Skeletal muscle satellite cell (primary cell): ENCODE results near the gene DNPH1. TPM values are rescaled to one million over a fixed set of nuclear protein-coding genes. Genes with fewer than 3 reads are reported as not detected.
A peak's percentile ranks its signal among the peaks of the same experiment; 100 is the strongest.

ENCODE experiments used
- H3K27me3 ChIP-seq: 2 replicates; pipeline ENCODE4 v1.7.0; 2013; ENCODE audit warnings: low read length; ENCODE audit not compliant: control insufficient read depth, insufficient read depth
- H3K36me3 ChIP-seq: 2 replicates; pipeline ENCODE4 v1.7.0; 2013; ENCODE audit warnings: mild to moderate bottlenecking, control low read depth, low read length; ENCODE audit not compliant: insufficient read depth
- H3K4me1 ChIP-seq: 2 replicates; pipeline ENCODE4 v1.7.0; 2013; ENCODE audit warnings: low read length; ENCODE audit not compliant: control insufficient read depth, insufficient read depth
- H3K4me2 ChIP-seq: 2 replicates; pipeline ENCODE4 v1.7.0; 2013; ENCODE audit warnings: mild to moderate bottlenecking, low read length
- H3K4me3 ChIP-seq: 2 replicates; pipeline ENCODE4 v1.7.0; 2013; ENCODE audit warnings: low read length
- H3K9ac ChIP-seq: 2 replicates; pipeline ENCODE4 v1.7.0; 2013; ENCODE audit warnings: mild to moderate bottlenecking, low read depth, low read length, moderate library complexity
- H3K9me3 ChIP-seq: replicated peaks from 2 replicates; pipeline ENCODE4 v1.7.0; 2013; ENCODE audit warnings: mild to moderate bottlenecking, control low read depth, low read length
- total RNA-seq: library from RNA; depleted of rRNA; stranded (reverse); fragments of >200 nt; gene quantifications from 2 replicates; pipeline ENCODE4 v1.2.3, GENCODE V29; 2012; rRNA removed

Gene DNPH1
- 52.4 and 58.1 TPM in 2 replicates for total RNA-seq

GRCh38 chr6:43228951-43229802, at the start of gene DNPH1:
TSS of gene DNPH1 (minus strand) at chr6:43229481. CDS start at chr6:43229456, 25 bp downstream.
- H3K9ac ChIP-seq = peak within 1 kb of the TSS; percentile 83
- peaks cover 11% of the 10 kb centered on the region for H3K4me1 ChIP-seq
- peak within 1 kb of the TSS; percentile 81 for H3K4me2 ChIP-seq

GRCh38 chr6:43278524-43279078, 49.3 kb upstream of the DNPH1 start:
- no peak overlapping the region for H3K4me3 ChIP-seq
- H3K27me3 ChIP-seq = peaks cover 50% of the 10 kb centered on the region
- H3K4me1 ChIP-seq = peaks cover 10% of the 10 kb centered on the region
- H3K9me3 ChIP-seq = no peaks in the 10 kb centered on the region
- H3K4me2 ChIP-seq = no peak overlapping the region
- H3K9ac ChIP-seq = no peak overlapping the region
- H3K36me3 ChIP-seq = no peaks in the 10 kb centered on the region

More at GRCh38 chr6:43228951-43229802, at the start of gene DNPH1:
- Histone ChIP-seq H3K36me3 (peaks cover 4% of the 10 kb centered on the region), H3K27me3 (peaks cover 10% of the 10 kb centered on the region), H3K9me3 (no peaks in the 10 kb centered on the region), H3K4me3 (peak within 1 kb of the TSS; percentile 82)

GRCh38 chr6:43277643-43278523, 48.6 kb upstream of the DNPH1 start:
- Histone ChIP-seq H3K9ac (peak overlapping the region; percentile 5), H3K4me3 (no peak overlapping the region), H3K27me3 (peaks cover 54% of the 10 kb centered on the region), H3K9me3 (no peaks in the 10 kb centered on the region), H3K36me3 (no peaks in the 10 kb centered on the region), H3K4me1 (peaks cover 10% of the 10 kb centered on the region), H3K4me2 (no peak overlapping the region)

GRCh38 chr6:43277306-43277642, 48.0 kb upstream of the DNPH1 start:
- H3K4me2 ChIP-seq = no peak overlapping the region
- peaks cover 10% of the 10 kb centered on the region for H3K4me1 ChIP-seq
- H3K36me3 ChIP-seq = no peaks in the 10 kb centered on the region
- no peak overlapping the region for H3K4me3 ChIP-seq
- peaks cover 58% of the 10 kb centered on the region for H3K27me3 ChIP-seq
- no peak overlapping the region for H3K9ac ChIP-seq
- H3K9me3 ChIP-seq = no peaks in the 10 kb centered on the region

- Histone ChIP-seq H3K4me1 (peaks cover 10% of the 10 kb centered on the region), H3K4me2 (no peak overlapping the region), H3K9ac (no peak overlapping the region), H3K36me3 (no peaks in the 10 kb centered on the region), H3K9me3 (no peaks in the 10 kb centered on the region), H3K27me3 (peaks cover 58% of the 10 kb centered on the region), H3K4me3 (no peak overlapping the region)
These were observed 47.5 kb upstream of the DNPH1 start for GRCh38 chr6:43276577-43277305.

- Histone ChIP-seq H3K9ac (no peak overlapping the region), H3K36me3 (no peaks in the 10 kb centered on the region), H3K4me1 (peaks cover 10% of the 10 kb centered on the region), H3K4me3 (no peak overlapping the region), H3K4me2 (no peak overlapping the region), H3K27me3 (peaks cover 57% of the 10 kb centered on the region), H3K9me3 (no peaks in the 10 kb centered on the region)
These were observed 46.7 kb upstream of the DNPH1 start for GRCh38 chr6:43275801-43276576.

- H3K36me3 ChIP-seq = no peaks in the 10 kb centered on the region
- peaks cover 10% of the 10 kb centered on the region for H3K4me1 ChIP-seq
- peak overlapping the region; percentile 66 for H3K4me2 ChIP-seq
- no peaks in the 10 kb centered on the region for H3K9me3 ChIP-seq
- H3K9ac ChIP-seq = no peak overlapping the region
- peaks cover 59% of the 10 kb centered on the region for H3K27me3 ChIP-seq
- peak overlapping the region; percentile 48 for H3K4me3 ChIP-seq
These were observed 45.8 kb upstream of the DNPH1 start for GRCh38 chr6:43274916-43275597.

- Histone ChIP-seq H3K4me1 (peaks cover 14% of the 10 kb centered on the region), H3K9me3 (no peaks in the 10 kb centered on the region), H3K9ac (no peak overlapping the region), H3K36me3 (no peaks in the 10 kb centered on the region), H3K4me2 (peak overlapping the region; percentile 47), H3K27me3 (peaks cover 60% of the 10 kb centered on the region), H3K4me3 (no peak overlapping the region)
These were observed 45.0 kb upstream of the DNPH1 start for GRCh38 chr6:43274127-43274915.

- Histone ChIP-seq H3K9ac (no peak overlapping the region), H3K36me3 (no peaks in the 10 kb centered on the region), H3K9me3 (no peaks in the 10 kb centered on the region), H3K4me1 (peaks cover 15% of the 10 kb centered on the region), H3K4me2 (no peak overlapping the region), H3K27me3 (peaks cover 60% of the 10 kb centered on the region), H3K4me3 (no peak overlapping the region)
These were observed 44.4 kb upstream of the DNPH1 start for GRCh38 chr6:43273707-43274106.
